GM12892 (cell line): Measurements from ENCODE around the gene RBPJ.
"Not testable (repeated sequence)": the region's sequence is repeated elsewhere in the genome, so short reads cannot be mapped to it uniquely, and the experiment has no call there.

Source experiments
- DNase-seq: peaks from one replicate; pipeline ENCODE4 v3.0.0; 2011; ENCODE audit not compliant: insufficient read length
- FAIRE-seq: peaks from 2 replicates; lab custom pipeline; 2011; peaks lifted over from hg19 to GRCh38; lab: Jason Lieb, UNC
- POLR2A ChIP-seq: IDR thresholded peaks from 2 replicates; pipeline ENCODE4 v1.6.1; 2011; ENCODE audit warnings: low read depth, low read length, control low read depth
- POLR2AphosphoS5 ChIP-seq: IDR thresholded peaks from 2 replicates; pipeline ENCODE4 v1.6.1; 2011; ENCODE audit warnings: low read depth, low read length, control low read depth
- TAF1 ChIP-seq: IDR thresholded peaks from 2 replicates; pipeline ENCODE4 v1.6.1; 2011; ENCODE audit warnings: low read depth, mild to moderate bottlenecking, control low read depth, low read length, borderline replicate concordance

The RBPJ gene

DNA sequence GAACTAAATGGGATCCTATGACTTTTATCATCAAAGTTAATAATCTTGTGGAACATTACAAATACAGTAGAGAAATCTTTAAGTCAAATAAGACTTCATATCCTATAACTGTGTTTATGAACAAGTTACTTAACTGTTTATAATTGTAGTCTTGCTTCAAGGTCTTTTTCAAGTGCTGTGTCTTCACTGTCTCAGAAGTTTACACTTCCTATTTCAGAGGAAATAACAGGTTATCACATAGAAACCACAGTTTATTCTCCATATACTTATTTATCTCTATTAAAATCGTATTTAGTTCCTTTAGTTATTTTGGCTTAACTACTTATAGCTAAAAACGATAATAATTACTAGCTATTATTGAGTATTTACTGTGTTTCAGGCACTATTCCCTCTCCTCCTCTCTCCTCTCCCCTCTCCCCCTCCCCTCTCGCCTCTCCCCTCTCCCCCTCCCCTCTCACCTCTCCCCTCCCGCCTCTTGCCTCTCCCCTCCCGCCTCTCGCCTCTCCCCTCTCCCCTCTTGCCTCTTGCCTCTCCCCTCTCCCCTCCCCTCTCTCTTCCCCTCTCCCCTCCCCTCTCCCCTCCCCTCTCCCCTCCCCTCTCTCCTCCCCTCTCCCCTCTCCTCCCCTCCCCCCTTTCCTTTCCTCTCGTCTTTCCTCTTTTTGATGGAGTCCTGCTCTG lies 63.7 kb downstream of the RBPJ start:
- TF ChIP-seq POLR2A (no peak), TAF1 (no peak), POLR2AphosphoS5 (no peak)
- FAIRE-seq (no peak), DNase-seq (no peak)

DNA sequence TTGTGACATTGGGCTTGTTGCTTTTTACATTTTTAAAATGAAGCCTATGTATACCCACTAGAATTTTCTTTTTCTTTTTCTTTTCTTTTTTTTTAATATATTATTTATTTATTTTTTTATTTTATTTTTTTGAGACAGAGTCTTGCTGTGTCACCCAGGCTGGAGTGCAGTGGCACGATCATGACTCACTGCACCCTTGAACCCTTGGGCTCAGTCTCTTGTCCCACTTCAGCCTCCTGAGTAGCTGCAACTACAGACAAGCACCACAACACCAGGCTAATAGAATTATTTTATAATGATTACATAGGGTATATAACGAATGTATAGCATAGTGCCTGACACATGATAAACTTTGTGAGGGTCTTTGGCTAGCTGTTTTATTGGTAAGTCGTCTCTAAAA lies 64.9 kb downstream of the RBPJ start:
- DNase-seq (no peak), FAIRE-seq (no peak)
- TF ChIP-seq POLR2AphosphoS5 (no peak), TAF1 (no peak), POLR2A (no peak)

DNA sequence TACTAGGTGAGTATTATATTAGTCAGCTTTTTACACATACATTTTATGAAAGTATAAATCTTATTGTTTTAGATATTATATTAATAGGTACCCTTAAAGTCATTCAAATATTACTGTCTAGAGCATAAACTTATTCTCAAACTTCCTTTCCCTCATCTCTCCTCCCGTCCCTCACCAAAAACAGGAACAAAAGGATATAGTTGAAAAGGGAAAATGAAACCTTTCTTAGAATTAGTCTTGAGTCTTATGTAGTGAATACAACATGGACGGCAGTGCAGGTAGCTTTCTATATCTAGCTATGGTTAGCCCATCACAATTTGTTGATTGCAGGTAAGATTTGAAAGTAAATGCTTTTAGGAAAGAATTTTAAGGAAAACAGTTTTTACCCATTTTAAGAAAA lies 65.6 kb downstream of the RBPJ start:
- FAIRE-seq, result no peak

DNA sequence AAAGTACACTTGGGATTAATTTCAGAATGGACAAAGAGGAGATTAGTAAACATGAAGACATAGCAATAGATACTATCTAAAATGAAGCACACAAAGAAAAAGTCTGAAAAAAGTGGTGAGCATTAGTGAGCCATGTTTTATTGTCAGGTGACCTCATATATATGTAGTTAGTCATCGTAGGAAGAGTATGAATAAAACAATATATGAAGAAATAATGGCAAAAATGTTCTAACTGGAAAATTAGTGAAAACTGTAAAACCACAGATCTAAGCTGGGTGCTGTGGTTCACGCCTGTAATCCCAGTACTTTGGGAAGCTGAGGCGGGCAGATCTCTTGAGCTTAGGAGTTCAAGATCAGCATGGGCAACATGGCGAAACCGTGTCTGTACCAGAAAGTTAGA lies 67.9 kb downstream of the RBPJ start:
- DNase-seq (no peak), FAIRE-seq (no peak)
- no peak for TF ChIP-seq POLR2AphosphoS5

More for the DNA sequence above, 65.6 kb downstream of the RBPJ start:
- TF ChIP-seq POLR2A, result no peak
- no peak for TF ChIP-seq TAF1
- no peak for TF ChIP-seq POLR2AphosphoS5
- DNase-seq, result no peak

DNA sequence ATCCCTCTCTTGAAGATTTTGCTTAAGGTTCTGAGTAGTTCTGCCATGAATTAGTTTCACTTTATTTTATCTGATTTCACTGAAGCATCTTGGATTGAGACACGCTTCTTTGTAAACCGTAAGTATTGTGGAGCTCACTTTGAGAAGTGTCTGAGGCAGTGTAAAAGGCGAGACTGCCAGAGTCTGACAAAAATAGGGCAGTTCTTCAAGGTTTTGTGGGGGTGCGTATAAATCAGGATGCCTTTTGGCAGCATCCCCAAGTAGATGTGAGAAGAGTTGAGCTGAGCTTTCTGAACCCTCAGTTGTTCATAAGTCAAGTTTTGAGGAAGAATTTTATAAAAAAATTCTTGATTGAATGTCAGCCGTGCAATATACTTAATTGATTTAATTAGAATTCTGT lies 76.3 kb downstream of the RBPJ start:
- TF ChIP-seq POLR2AphosphoS5, result no peak
- TF ChIP-seq POLR2A, result no peak
- no peak for TF ChIP-seq TAF1
- DNase-seq, result no peak
- no peak for FAIRE-seq

DNA sequence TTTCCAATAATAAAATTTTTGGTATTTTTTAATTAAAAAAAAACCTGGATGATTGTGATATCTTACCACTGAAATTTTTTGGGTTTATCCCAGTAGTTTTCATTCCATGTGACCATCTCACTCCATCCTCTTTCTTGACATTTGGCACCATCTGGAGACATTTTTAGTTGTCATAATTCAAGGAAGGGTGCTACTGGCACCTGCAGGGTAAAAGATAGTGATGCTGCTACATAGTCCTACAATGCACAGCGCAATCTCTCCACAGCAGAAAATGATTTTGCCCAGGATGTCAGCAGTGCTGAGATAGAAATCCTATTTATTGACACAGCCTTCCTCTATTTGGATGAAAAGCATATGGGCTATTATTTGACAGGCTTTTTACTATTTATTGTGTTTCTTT lies 79.3 kb downstream of the RBPJ start:
- TF ChIP-seq POLR2A (no peak), POLR2AphosphoS5 (no peak), TAF1 (no peak)
- FAIRE-seq (no peak), DNase-seq (no peak)

DNA sequence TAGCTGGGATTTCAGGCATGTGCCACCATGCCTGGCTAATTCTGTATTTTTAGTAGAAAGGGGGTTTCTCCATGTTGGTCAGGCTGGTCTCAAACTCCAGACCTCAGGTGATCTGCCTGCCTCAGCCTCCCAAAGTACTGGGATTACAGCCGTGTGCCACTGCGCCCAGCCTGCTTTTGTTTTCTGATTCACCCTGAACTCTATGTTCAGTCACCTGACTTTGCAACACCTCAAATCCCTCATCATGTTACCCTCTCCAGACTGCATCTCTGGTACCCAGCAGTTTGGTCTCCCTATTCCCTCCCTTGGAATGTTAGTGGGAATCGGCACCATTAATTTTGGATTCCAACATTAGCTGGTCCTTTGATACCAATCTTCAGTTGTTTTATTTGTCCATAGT lies 81.2 kb downstream of the RBPJ start:
- FAIRE-seq, result peak; percentile 78
- DNase-seq, result not testable (repeated sequence)

DNA sequence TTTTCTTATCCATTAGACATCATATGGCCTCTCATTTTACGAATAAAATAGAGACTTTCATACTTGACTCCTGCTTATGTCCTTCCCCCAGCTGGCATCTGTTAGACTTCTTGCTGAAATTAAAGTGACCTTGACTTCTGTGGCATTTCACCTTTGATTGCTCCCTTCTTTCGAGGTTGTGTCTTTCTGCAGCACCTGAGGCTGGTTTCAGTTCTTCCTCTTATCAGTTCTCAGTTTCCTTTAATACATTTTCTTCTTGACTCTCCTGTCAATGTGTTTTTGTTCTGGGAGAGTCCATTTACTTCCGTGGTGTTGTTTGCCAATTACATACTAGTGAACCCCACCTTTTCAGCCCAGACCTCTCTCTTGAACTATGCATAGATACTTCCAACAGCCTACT lies 81.6 kb downstream of the RBPJ start:
- TF ChIP-seq POLR2A, result no peak
- FAIRE-seq, result peak; percentile 48
- DNase-seq, result no peak

DNA sequence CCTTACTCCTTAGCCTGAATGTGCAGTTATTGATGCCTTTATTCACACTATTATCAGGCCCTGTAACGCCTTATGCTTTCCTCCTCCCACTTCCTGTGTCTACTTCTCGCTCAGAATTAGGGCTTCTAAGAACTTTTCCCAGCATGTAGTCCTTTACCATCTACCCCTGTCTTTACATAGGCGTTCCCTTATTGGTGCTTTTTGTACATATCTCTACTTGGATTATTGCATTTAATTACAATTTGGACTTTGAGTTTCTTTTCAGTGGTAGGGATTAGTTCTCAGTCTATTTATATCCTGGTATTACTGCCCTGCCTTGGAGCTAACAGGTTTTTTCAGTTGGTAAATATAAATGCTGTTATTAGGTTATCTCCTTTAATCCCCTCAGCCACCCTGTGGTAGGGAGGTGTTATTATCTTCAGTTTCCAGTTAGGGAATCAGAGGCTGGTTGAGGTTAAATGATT lies 84.0 kb downstream of the RBPJ start:
- DNase-seq (no peak), FAIRE-seq (no peak)
- no peak for TF ChIP-seq POLR2AphosphoS5
- no peak for TF ChIP-seq TAF1
- TF ChIP-seq POLR2A, result no peak

DNA sequence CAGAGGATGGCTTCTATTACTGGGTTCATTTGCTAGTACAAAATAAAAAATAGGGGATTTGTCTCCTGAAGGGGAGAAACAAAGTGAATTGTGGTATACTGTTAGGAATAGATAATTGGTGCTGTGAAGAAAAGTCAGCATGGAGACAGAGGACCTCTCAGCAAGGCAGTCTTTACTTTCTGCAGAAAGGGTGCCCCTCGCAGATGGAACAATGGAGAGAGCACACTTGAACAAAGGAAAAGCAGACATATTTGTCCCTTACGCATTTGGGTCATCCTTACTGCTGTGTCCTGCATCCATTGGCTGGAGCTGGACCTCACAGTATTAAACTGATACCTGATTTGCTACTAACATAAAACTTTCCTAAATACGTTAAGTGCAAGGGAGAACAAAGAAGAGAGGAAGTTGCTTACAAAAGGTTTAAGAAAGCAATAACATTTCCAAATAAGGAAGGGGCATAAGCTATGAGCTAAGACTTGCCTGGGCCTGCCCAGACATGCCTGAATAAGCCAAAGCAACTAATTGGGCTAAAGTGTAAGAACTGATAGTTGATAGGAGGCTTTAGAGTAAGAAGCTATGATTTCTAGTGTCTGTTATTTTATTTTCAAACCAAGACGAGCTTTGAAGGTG lies 85.6 kb downstream of the RBPJ start:
- TF ChIP-seq POLR2AphosphoS5, result no peak
- TF ChIP-seq POLR2A, result no peak
- no peak for TF ChIP-seq TAF1
- FAIRE-seq (no peak), DNase-seq (no peak)

DNA sequence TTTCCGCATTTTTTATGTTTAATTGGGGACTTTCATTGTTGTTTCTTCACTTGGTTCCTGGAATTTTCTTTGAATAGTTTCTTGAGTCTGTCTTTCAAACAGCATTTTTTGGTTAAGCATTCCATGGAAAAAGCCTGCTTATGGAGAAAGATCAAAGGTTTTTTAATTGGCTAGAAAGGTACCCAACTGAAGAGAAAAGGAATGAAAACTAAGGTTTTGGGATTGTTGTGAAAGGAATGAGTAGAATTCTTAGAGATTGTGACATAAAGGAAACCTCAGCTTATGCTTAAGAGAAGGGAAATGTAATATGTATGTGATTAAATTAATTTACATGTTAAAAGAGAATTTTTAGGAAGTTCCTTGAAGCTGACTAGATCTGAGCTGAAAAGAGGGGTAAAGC lies 86.7 kb downstream of the RBPJ start:
- DNase-seq, result no peak
- FAIRE-seq, result no peak
- no peak for TF ChIP-seq TAF1
- no peak for TF ChIP-seq POLR2A
- TF ChIP-seq POLR2AphosphoS5, result no peak

DNA sequence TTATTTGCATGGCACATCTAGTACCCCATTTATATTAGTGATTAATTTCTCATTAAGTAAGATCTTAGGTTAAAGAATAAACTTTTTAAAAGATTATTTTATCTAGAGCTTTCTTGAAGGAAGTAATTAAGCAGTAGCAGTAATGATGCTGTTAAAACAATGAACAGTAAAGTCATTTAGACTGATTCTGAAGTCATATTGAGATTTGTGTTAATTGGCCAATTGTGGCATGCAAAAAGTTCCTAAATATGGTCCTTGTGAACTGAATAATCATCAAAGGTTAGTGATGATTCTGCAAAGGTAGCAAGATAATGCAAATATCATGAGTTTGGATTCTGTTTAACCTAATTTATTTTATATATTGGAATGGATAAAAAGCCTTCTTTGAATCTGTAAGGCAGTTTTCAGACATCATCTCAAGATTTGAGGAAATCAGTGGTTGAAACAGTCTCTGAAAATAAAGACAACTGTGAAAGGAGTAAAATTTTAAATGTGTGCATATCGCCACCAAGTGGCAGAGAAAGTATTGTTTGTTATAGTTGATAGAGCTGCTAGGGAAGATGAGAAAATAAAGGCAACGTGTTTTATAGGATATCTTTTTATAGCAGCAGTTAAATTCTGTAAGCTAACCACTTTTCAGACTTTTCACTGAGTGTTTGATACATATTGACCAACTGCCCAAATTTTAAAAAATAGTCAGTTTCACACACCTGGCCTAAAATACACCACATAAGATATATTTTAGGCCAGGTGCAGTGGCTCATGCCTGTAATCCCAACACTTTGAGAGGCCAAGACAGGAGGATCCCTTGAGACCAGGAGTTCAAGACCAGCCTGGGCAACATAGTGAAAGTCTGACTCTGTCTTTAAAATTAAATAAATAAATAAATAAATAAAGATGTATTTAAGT lies 89.8 kb downstream of the RBPJ start:
- no peak for TF ChIP-seq POLR2AphosphoS5
- TF ChIP-seq POLR2A, result no peak
- no peak for TF ChIP-seq TAF1
- DNase-seq, result no peak
- peak; percentile 80 for FAIRE-seq
